HEK293 (cell line): ENCODE data around the gene EXTL1.
A peak's percentile ranks its signal among the peaks of the same experiment; 100 is the strongest.

ENCODE experiments used
- CTCF ChIA-PET: fragments of 350-600 bp; formaldehyde crosslinking; extraction: SDS; loops from one replicate; lab custom pipeline; 2021; ENCODE audit warnings: antibody characterized with exemption; lab: Yijun Ruan, JAX
- POLR2A ChIA-PET: fragments of 300-600 bp; formaldehyde crosslinking; extraction: SDS; loops from one replicate; lab custom pipeline; 2020; ENCODE audit warnings: antibody characterized with exemption, inconsistent platforms; lab: Yijun Ruan, JAX
- H3K27ac ChIP-seq: fragments of 200-500 bp; sonication (Bioruptor generic); 2 replicates; pipeline ENCODE4 v1.5.1; 2014; ENCODE audit warnings: low read depth, low read length, control low read depth, inconsistent platforms; ENCODE audit errors: extremely low read depth
- H3K36me3 ChIP-seq, 2 experiments: fragments of 200-500 bp in 1 of 2; sonication (Bioruptor generic) in 1 of 2; 1 replicate in 1 of 2; 2 replicates in 1 of 2; pipeline ENCODE4 v1.5.1; 2014 to 2017; ENCODE audit warnings: inconsistent platforms in 2 of 2, low read length in 2 of 2; ENCODE audit not compliant: control insufficient read depth in 2 of 2, insufficient read depth in 1 of 2
- H3K4me1 ChIP-seq: fragments of 200-500 bp; sonication (Bioruptor generic); 2 replicates; pipeline ENCODE4 v1.5.1; 2014; ENCODE audit warnings: mild to moderate bottlenecking, low read length, inconsistent platforms; ENCODE audit not compliant: control insufficient read depth, insufficient read depth
- H3K4me3 ChIP-seq: 2 replicates; pipeline ENCODE4 v1.5.1; 2011; ENCODE audit warnings: low read depth, mild to moderate bottlenecking, control low read depth, low read length, moderate library complexity
- H3K9me3 ChIP-seq: fragments of 200-500 bp; sonication (Bioruptor generic); 2 replicates; pipeline ENCODE4 v1.5.1; 2014; ENCODE audit warnings: low read depth, low read length, inconsistent platforms; ENCODE audit not compliant: control insufficient read depth, insufficient read depth
- KLF16 ChIP-seq: fragments of 450-650 bp; formaldehyde crosslinking; IDR thresholded peaks from 2 replicates; pipeline ENCODE4 v1.5.1; 2017; ENCODE audit warnings: missing biosample characterization, missing genetic modification characterization
- OSR2 ChIP-seq: fragments of 450-650 bp; formaldehyde crosslinking; IDR thresholded peaks from 2 replicates; pipeline ENCODE4 v1.5.1; 2016; ENCODE audit warnings: missing biosample characterization, missing genetic modification characterization
- SP2 ChIP-seq: fragments of 450-650 bp; formaldehyde crosslinking; IDR thresholded peaks from 2 replicates; pipeline ENCODE4 v1.5.1; 2016; ENCODE audit warnings: missing biosample characterization, missing genetic modification characterization
- TRIM28 ChIP-seq: IDR thresholded peaks from 2 replicates; pipeline ENCODE4 v1.6.1; 2011; ENCODE audit warnings: low read length, control low read depth, borderline replicate concordance
- ZBTB8A ChIP-seq: fragments of 450-650 bp; formaldehyde crosslinking; IDR thresholded peaks from 2 replicates; pipeline ENCODE4 v1.5.1; 2016; ENCODE audit warnings: missing biosample characterization, missing genetic modification characterization
- ZIC2 ChIP-seq: fragments of 450-650 bp; formaldehyde crosslinking; IDR thresholded peaks from 2 replicates; pipeline ENCODE4 v1.5.1; 2016; ENCODE audit warnings: missing biosample characterization, missing genetic modification characterization
- ZNF157 ChIP-seq: fragments of 450-650 bp; formaldehyde crosslinking; IDR thresholded peaks from 2 replicates; pipeline ENCODE4 v1.5.1; 2016; ENCODE audit warnings: missing biosample characterization, missing genetic modification characterization
- ZNF660 ChIP-seq: fragments of 450-650 bp; IDR thresholded peaks from 2 replicates; pipeline ENCODE4 v1.5.1; 2018; ENCODE audit warnings: missing biosample characterization, mild to moderate bottlenecking, missing genetic modification characterization
- ZNF707 ChIP-seq: fragments of 450-650 bp; formaldehyde crosslinking; IDR thresholded peaks from 2 replicates; pipeline ENCODE4 v1.5.1; 2016; ENCODE audit warnings: missing biosample characterization, missing genetic modification characterization
- ZNF768 ChIP-seq: fragments of 450-650 bp; formaldehyde crosslinking; IDR thresholded peaks from 2 replicates; pipeline ENCODE4 v1.5.1; 2018; ENCODE audit warnings: missing biosample characterization, mild to moderate bottlenecking, missing genetic modification characterization
- TF ChIP-seq, protein P1 (sequence below): sonication (generic); formaldehyde crosslinking; IDR thresholded peaks from 2 replicates; pipeline ENCODE4 v1.8.1; 2022; ENCODE audit warnings: mild to moderate bottlenecking, moderate library complexity, missing genetic modification reagents
- TF ChIP-seq, protein P2 (sequence below): fragments of 450-650 bp; IDR thresholded peaks from 2 replicates; pipeline ENCODE4 v1.5.1; 2018; ENCODE audit warnings: missing biosample characterization, missing genetic modification characterization
- TF ChIP-seq, protein P3 (sequence below): fragments of 450-650 bp; formaldehyde crosslinking; IDR thresholded peaks from 2 replicates; pipeline ENCODE4 v1.5.1; 2016; ENCODE audit warnings: missing biosample characterization, missing genetic modification characterization, low read depth
- TF ChIP-seq, protein P4 (sequence below): fragments of 450-650 bp; formaldehyde crosslinking; IDR thresholded peaks from 2 replicates; pipeline ENCODE4 v1.5.1; 2016; ENCODE audit warnings: missing biosample characterization, missing genetic modification characterization
- TF ChIP-seq, protein P5 (sequence below): fragments of 450-650 bp; formaldehyde crosslinking; IDR thresholded peaks from 2 replicates; pipeline ENCODE4 v1.5.1; 2016; ENCODE audit warnings: missing biosample characterization, missing genetic modification characterization
- TF ChIP-seq, protein P6 (sequence below): fragments of 450-650 bp; formaldehyde crosslinking; IDR thresholded peaks from 2 replicates; pipeline ENCODE4 v1.5.1; 2016; ENCODE audit warnings: missing biosample characterization, missing genetic modification characterization

EXTL1 gene

DNA sequence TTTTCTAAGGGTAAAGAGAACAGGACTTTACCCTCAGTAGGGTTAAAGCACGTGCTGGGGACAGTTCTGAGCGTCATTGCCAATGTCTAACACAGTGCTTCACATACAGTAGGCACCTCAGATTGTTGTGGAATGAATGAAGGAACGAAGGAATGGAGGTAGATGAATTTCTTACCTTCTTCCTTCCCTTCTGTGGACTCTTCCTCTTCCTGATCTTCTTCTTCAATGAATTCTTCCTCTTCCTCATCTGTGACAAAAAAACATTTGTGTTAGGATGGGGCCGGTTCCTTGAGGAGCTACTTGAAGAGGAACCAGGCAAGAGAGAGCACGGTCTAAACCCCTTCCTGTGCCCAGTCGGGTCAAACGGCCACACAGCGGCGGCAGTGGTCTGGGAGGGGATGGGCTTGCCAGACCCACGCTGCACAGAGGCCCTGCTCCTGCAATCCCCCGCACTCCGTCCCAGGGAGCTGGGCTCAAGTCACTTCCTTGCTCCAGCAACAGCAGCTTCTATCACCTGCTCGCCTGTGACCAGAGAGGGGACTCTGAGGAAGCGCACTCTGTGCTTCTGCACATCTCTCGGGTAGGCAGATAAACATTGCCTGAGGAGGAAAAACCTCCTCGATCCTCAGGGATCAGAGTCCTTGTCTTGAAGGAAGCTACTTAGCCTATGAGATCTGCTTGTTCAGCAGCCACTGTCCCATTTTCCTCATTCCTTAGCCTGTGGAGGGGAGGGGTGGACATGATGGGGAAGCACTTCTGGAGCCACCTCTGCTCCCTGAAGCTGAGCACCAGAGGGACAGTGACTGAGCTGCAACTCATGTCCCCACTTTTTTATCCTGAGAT, 32.4 kb downstream of the EXTL1 start:
- Histone ChIP-seq H3K27ac (no peak overlapping the region), H3K4me3 (no peak overlapping the region), H3K36me3 (no peaks in the 10 kb centered on the region), H3K9me3 (no peaks in the 10 kb centered on the region), H3K4me1 (no peaks in the 10 kb centered on the region)
- POLR2A ChIA-PET: no interaction called here
- CTCF ChIA-PET: interaction anchor here (0.7 to 0.9 kb wide), 3 partner anchors 10 to 223 kb away, joined by 3 to 4 read pairs (median 4); no protein-coding TSS in a partner anchor
- TF ChIP-seq, protein P1, sequence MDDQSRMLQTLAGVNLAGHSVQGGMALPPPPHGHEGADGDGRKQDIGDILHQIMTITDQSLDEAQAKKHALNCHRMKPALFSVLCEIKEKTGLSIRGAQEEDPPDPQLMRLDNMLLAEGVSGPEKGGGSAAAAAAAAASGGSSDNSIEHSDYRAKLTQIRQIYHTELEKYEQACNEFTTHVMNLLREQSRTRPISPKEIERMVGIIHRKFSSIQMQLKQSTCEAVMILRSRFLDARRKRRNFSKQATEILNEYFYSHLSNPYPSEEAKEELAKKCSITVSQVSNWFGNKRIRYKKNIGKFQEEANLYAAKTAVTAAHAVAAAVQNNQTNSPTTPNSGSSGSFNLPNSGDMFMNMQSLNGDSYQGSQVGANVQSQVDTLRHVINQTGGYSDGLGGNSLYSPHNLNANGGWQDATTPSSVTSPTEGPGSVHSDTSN (CRISPR knock-in tag): no peak
- no peak for TF ChIP-seq ZNF157 (tag by site-specific recombination)
- TF ChIP-seq, protein P2, sequence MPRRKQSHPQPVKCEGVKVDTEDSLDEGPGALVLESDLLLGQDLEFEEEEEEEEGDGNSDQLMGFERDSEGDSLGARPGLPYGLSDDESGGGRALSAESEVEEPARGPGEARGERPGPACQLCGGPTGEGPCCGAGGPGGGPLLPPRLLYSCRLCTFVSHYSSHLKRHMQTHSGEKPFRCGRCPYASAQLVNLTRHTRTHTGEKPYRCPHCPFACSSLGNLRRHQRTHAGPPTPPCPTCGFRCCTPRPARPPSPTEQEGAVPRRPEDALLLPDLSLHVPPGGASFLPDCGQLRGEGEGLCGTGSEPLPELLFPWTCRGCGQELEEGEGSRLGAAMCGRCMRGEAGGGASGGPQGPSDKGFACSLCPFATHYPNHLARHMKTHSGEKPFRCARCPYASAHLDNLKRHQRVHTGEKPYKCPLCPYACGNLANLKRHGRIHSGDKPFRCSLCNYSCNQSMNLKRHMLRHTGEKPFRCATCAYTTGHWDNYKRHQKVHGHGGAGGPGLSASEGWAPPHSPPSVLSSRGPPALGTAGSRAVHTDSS (tag by site-specific recombination): peak; percentile 52
- no peak for TF ChIP-seq ZNF660 (tag by site-specific recombination)
- TF ChIP-seq, protein P3, sequence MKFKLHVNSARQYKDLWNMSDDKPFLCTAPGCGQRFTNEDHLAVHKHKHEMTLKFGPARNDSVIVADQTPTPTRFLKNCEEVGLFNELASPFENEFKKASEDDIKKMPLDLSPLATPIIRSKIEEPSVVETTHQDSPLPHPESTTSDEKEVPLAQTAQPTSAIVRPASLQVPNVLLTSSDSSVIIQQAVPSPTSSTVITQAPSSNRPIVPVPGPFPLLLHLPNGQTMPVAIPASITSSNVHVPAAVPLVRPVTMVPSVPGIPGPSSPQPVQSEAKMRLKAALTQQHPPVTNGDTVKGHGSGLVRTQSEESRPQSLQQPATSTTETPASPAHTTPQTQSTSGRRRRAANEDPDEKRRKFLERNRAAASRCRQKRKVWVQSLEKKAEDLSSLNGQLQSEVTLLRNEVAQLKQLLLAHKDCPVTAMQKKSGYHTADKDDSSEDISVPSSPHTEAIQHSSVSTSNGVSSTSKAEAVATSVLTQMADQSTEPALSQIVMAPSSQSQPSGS: no peak
- TF ChIP-seq OSR2 (tag by site-specific recombination): no peak
- TF ChIP-seq, protein P4, sequence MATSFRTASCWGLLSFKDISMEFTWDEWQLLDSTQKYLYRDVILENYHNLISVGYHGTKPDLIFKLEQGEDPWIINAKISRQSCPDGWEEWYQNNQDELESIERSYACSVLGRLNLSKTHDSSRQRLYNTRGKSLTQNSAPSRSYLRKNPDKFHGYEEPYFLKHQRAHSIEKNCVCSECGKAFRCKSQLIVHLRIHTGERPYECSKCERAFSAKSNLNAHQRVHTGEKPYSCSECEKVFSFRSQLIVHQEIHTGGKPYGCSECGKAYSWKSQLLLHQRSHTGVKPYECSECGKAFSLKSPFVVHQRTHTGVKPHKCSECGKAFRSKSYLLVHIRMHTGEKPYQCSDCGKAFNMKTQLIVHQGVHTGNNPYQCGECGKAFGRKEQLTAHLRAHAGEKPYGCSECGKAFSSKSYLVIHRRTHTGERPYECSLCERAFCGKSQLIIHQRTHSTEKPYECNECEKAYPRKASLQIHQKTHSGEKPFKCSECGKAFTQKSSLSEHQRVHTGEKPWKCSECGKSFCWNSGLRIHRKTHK: no peak

DNA sequence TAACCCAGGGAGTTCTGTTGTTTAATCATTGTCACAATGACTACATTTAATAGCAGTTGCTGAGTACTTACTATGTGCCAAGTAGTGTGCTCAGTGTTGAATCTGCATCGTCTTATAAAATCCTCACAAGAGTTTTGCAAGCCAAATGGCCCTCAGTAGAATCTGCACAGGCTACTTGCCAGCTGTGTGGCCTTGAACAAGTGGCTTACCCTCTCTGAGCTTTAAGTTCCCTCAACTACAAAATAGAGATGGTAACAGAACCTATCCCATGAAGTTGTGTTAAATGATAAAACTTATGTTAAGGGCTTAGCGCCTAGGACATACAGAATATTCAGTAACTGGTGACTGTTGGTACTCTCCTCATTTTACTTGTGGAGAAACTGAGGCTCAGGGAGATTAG, 33.5 kb downstream of the EXTL1 start:
- CTCF ChIA-PET: interaction anchor here (0.9 kb wide), 1 partner anchor 9 kb away, joined by 4 read pairs; no protein-coding TSS in a partner anchor

DNA sequence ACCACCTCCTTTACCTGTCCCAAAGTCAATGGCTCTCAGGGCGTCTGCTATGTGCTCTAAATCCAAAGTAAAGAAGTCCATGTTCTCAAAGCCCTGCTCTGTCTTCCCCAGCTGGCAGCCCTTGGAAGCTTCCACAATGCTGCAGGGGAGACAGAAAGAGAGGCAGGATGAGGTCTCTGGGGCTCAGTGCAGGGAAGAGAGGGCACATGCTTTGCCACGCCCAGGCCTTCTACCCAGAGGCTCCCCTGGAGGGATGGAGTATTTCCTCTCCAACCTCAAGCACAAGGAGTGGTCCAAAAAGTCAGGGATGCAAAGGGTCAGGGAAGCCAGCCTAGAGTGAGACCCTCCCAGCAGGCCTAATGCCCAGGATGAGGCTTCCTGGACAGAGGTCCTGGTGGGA, 35.6 kb downstream of the EXTL1 start:
- Histone ChIP-seq H3K4me3 (no peak overlapping the region), H3K27ac (no peak overlapping the region), H3K4me1 (no peaks in the 10 kb centered on the region), H3K36me3 (no peaks in the 10 kb centered on the region), H3K9me3 (no peaks in the 10 kb centered on the region)
- CTCF ChIA-PET: no interaction called here
- TF ChIP-seq SP2 (tag by site-specific recombination): no peak
- TF ChIP-seq, protein P5, sequence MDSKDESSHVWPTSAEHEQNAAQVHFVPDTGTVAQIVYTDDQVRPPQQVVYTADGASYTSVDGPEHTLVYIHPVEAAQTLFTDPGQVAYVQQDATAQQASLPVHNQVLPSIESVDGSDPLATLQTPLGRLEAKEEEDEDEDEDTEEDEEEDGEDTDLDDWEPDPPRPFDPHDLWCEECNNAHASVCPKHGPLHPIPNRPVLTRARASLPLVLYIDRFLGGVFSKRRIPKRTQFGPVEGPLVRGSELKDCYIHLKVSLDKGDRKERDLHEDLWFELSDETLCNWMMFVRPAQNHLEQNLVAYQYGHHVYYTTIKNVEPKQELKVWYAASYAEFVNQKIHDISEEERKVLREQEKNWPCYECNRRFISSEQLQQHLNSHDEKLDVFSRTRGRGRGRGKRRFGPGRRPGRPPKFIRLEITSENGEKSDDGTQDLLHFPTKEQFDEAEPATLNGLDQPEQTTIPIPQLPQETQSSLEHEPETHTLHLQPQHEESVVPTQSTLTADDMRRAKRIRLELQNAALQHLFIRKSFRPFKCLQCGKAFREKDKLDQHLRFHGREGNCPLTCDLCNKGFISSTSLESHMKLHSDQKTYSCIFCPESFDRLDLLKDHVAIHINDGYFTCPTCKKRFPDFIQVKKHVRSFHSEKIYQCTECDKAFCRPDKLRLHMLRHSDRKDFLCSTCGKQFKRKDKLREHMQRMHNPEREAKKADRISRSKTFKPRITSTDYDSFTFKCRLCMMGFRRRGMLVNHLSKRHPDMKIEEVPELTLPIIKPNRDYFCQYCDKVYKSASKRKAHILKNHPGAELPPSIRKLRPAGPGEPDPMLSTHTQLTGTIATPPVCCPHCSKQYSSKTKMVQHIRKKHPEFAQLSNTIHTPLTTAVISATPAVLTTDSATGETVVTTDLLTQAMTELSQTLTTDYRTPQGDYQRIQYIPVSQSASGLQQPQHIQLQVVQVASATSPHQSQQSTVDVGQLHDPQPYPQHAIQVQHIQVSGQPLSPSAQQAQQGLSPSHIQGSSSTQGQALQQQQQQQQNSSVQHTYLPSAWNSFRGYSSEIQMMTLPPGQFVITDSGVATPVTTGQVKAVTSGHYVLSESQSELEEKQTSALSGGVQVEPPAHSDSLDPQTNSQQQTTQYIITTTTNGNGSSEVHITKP: peak; percentile 62
- POLR2A ChIA-PET: no interaction called here

More for the DNA sequence above, 33.5 kb downstream of the EXTL1 start:
- H3K4me1 ChIP-seq: no peaks in the 10 kb centered on the region
- TF ChIP-seq, protein P6, sequence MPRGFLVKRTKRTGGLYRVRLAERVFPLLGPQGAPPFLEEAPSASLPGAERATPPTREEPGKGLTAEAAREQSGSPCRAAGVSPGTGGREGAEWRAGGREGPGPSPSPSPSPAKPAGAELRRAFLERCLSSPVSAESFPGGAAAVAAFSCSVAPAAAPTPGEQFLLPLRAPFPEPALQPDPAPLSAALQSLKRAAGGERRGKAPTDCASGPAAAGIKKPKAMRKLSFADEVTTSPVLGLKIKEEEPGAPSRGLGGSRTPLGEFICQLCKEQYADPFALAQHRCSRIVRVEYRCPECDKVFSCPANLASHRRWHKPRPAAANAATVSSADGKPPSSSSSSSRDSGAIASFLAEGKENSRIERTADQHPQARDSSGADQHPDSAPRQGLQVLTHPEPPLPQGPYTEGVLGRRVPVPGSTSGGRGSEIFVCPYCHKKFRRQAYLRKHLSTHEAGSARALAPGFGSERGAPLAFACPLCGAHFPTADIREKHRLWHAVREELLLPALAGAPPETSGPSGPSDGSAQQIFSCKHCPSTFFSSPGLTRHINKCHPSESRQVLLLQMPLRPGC (tag by site-specific recombination): no peak
- no peak for TF ChIP-seq KLF16
- TF ChIP-seq ZNF707 (tag by site-specific recombination): no peak
- TF ChIP-seq ZBTB8A (tag by site-specific recombination): no peak
- TF ChIP-seq ZIC2 (tag by site-specific recombination): no peak
- peak; percentile 53; the same call in 1 of the 2 replicates for TF ChIP-seq ZNF768 (tag by site-specific recombination)
- no peak for TF ChIP-seq TRIM28
- TF ChIP-seq, all 188 proteins: peak for 1
- H3K36me3 ChIP-seq: no peaks in the 10 kb centered on the region
- H3K27ac ChIP-seq: no peak overlapping the region
- no peaks in the 10 kb centered on the region for H3K9me3 ChIP-seq
- no peak overlapping the region for H3K4me3 ChIP-seq
- POLR2A ChIA-PET: no interaction called here
